ENCODE results near the gene MORN1. TPM values are rescaled to one million over a fixed set of nuclear protein-coding genes. Genes with fewer than 3 reads are reported as not detected.

Gene MORN1
- total RNA-seq, 1 donor from 2014 or later, result 7.1 TPM

- no peak for DNase-seq (ENCODE audit: extremely low read depth, low read depth, low spot score)
Measured at GRCh38 chr1:2312160-2312514, 79.2 kb downstream of the MORN1 start.

GRCh38 chr1:2311184-2312032 is 79.9 kb downstream of the MORN1 start:
- DNase-seq (ENCODE audit: extremely low read depth, low read depth, low spot score), result no peak

GRCh38 chr1:2310332-2311183 is 80.8 kb downstream of the MORN1 start:
- DNase-seq (ENCODE audit: extremely low read depth, low read depth, low spot score), result no peak

- DNase-seq (ENCODE audit: extremely low read depth, low read depth, low spot score), result no peak
Measured at GRCh38 chr1:2308844-2309243, 82.5 kb downstream of the MORN1 start.

- DNase-seq (ENCODE audit: extremely low read depth, low read depth, low spot score), result no peak
Measured at GRCh38 chr1:2307972-2308371, 83.4 kb downstream of the MORN1 start.

- no peak for DNase-seq (ENCODE audit: extremely low read depth, low read depth, low spot score)
Measured at GRCh38 chr1:2307064-2307605, 84.2 kb downstream of the MORN1 start.

- DNase-seq (ENCODE audit: extremely low read depth, low read depth, low spot score), result no peak
Measured at GRCh38 chr1:2306151-2306978, 85.0 kb downstream of the MORN1 start.

GRCh38 chr1:2304921-2305681 is 86.3 kb downstream of the MORN1 start:
- no peak for DNase-seq (ENCODE audit: extremely low read depth, low read depth, low spot score)

GRCh38 chr1:2304282-2304681 is 87.1 kb downstream of the MORN1 start:
- no peak for DNase-seq (ENCODE audit: extremely low read depth, low read depth, low spot score)

- no peak for DNase-seq (ENCODE audit: extremely low read depth, low read depth, low spot score)
Measured at GRCh38 chr1:2303781-2304180, 87.6 kb downstream of the MORN1 start.

- DNase-seq (ENCODE audit: extremely low read depth, low read depth, low spot score), result no peak
Measured at GRCh38 chr1:2303016-2303775, 88.2 kb downstream of the MORN1 start.

- DNase-seq (ENCODE audit: extremely low read depth, low read depth, low spot score), result no peak
Measured at GRCh38 chr1:2302292-2302925, 88.9 kb downstream of the MORN1 start.

GRCh38 chr1:2301607-2302291 is 89.6 kb downstream of the MORN1 start:
- DNase-seq (ENCODE audit: extremely low read depth, low read depth, low spot score), result no peak

GRCh38 chr1:2300851-2301606 is 90.3 kb downstream of the MORN1 start:
- DNase-seq (ENCODE audit: extremely low read depth, low read depth, low spot score), result no peak

GRCh38 chr1:2300004-2300771 is 91.2 kb downstream of the MORN1 start:
- DNase-seq (ENCODE audit: extremely low read depth, low read depth, low spot score), result no peak

GRCh38 chr1:2299131-2299627 is 92.2 kb downstream of the MORN1 start:
- no peak for DNase-seq (ENCODE audit: extremely low read depth, low read depth, low spot score)

GRCh38 chr1:2298685-2299084 is 92.7 kb downstream of the MORN1 start:
- DNase-seq (ENCODE audit: extremely low read depth, low read depth, low spot score), result no peak

Measured in glomerular endothelial cell (primary cell).